Vagina (tissue), 2 donors: ENCODE data around the gene PCDHGA1. TPM values are rescaled to one million over a fixed set of nuclear protein-coding genes. Genes with fewer than 3 reads are reported as not detected.
A peak's percentile ranks its signal among the peaks of the same experiment; 100 is the strongest.
"Not testable (repeated sequence)": the region's sequence is repeated elsewhere in the genome, so short reads cannot be mapped to it uniquely, and the experiment has no call there.

Source experiments
- DNase-seq, 2 donors: peaks; one replicate each; pipeline ENCODE4 v3.0.0-alpha.2; 2017; ENCODE audit errors: extremely low spot score in 2 of 2
- H3K27ac ChIP-seq: fragments of 200-600 bp; sonication (generic); one replicate; pipeline ENCODE4 v1.5.1; 2019
- H3K27me3 ChIP-seq: fragments of 200-600 bp; sonication (generic); one replicate; pipeline ENCODE4 v1.5.1; 2019
- H3K36me3 ChIP-seq, 2 donors: fragments of 200-600 bp; sonication (generic); one replicate each; pipeline ENCODE4 v1.5.1; 2017 to 2019
- H3K4me1 ChIP-seq: fragments of 200-600 bp; sonication (generic); one replicate; pipeline ENCODE4 v1.5.1; 2019
- H3K4me3 ChIP-seq, 2 donors: fragments of 200-600 bp; sonication (generic); 1 replicate in 1 of 2; 2 replicates in 1 of 2; pipeline ENCODE4 v1.5.1; 2016 to 2019
- H3K9me3 ChIP-seq: fragments of 200-600 bp; sonication (generic); one replicate; pipeline ENCODE4 v1.5.1; 2019
- POLR2A ChIP-seq, 2 donors: fragments of 450-650 bp; IDR thresholded peaks; one replicate each; pipeline ENCODE4 v1.6.1; 2017; ENCODE audit warnings: antibody characterized with exemption in 2 of 2, mild to moderate bottlenecking in 2 of 2, moderate library complexity in 2 of 2
- POLR2AphosphoS5 ChIP-seq, 2 donors: sonication (generic); formaldehyde crosslinking; IDR thresholded peaks; one replicate each; pipeline ENCODE4 v1.9.0; 2017; ENCODE audit warnings: antibody characterized with exemption in 2 of 2, mild to moderate bottlenecking in 2 of 2, low read depth in 1 of 2; ENCODE audit not compliant: insufficient read depth in 1 of 2
- intact Hi-C: fragments of 100-400 bp; cut with DNase I; formaldehyde crosslinking; loops from one replicate; pipeline ENCODE4 v1.15.1; 2023
- total RNA-seq: library from RNA; depleted of rRNA; stranded (reverse); fragments of >200 nt; gene quantifications from one replicate; pipeline ENCODE4 v1.2.3, GENCODE V29; 2016
- TF ChIP-seq, protein P1 (sequence below), 3 experiments: fragments of 450-650 bp in 2 of 3; fragments of 200-600 bp in 1 of 3; sonication (generic) in 1 of 3; IDR thresholded peaks; one replicate each; pipeline ENCODE4 v1.5.1; 2017 to 2019; ENCODE audit warnings: antibody characterized with exemption in 3 of 3, mild to moderate bottlenecking in 2 of 3, moderate library complexity in 2 of 3

The PCDHGA1 gene
- total RNA-seq, 1 donor from 2014 or later, result not detected

DNA sequence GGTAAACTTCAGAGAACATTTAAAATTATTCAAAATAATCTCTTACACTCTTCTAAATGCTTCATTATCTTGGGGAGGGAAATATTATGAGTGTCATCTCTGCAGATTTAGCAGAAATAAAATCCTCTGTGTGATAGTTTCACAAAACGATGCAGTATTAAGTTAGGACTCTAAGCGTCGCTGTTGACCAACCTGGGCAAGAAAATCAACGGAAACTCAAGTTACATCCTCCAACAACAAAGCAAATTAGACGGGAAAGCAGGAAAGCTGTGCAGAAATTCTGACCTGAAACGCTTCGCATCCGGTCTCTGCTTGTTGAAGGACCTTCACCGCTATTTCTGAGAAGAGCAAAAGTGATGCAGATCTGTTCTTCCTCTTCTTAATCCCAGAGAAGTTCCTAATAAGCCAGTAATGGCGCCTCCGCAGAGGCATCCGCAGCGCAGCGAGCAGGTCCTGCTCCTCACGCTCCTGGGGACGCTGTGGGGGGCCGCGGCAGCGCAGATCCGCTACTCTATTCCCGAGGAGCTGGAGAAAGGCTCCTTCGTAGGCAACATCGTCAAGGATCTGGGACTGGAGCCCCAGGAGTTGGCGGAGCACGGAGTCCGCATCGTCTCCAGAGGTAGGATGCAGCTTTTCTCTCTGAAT lies 43.5 kb downstream of the PCDHGA1 start, which contains the start of gene PCDHGA6:
PCDHGA6 (plus strand) TSS at position 219 of the 645 bp plus-strand sequence; CDS start at position 412, 193 bp downstream.
- intact Hi-C loops, result no loop called here
- H3K4me3 ChIP-seq, result peak within 1 kb of the TSS; percentile 1 to 26

DNA sequence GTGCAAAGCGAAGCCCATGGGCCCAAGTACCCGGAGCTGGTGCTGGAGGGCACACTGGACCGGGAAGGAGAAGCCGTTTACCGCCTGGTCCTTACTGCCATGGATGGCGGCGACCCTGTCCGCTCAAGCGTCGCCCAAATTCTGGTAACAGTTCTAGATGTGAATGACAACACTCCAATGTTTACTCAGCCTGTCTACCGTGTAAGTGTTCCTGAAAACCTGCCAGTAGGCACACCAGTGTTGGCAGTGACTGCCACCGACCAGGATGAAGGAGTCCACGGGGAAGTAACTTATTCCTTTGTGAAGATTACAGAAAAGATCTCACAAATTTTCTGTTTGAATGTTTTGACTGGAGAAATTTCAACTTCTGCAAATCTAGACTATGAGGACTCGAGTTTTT lies 44.3 kb downstream of the PCDHGA1 start:
- Histone ChIP-seq H3K27ac (no peak overlapping the region), H3K4me1 (no peaks in the 10 kb centered on the region), H3K27me3 (no peaks in the 10 kb centered on the region), H3K4me3 (peak overlapping the region in 1 of 2 donors; percentile 1), H3K9me3 (peaks cover 89% of the 10 kb centered on the region), H3K36me3 (peaks cover 0 to 15% of the 10 kb centered on the region in 2 donors)
- intact Hi-C loops, result no loop called here
- no peak for TF ChIP-seq POLR2A (IDR thresholded peaks at IDR 0.05)
- TF ChIP-seq, protein P1, sequence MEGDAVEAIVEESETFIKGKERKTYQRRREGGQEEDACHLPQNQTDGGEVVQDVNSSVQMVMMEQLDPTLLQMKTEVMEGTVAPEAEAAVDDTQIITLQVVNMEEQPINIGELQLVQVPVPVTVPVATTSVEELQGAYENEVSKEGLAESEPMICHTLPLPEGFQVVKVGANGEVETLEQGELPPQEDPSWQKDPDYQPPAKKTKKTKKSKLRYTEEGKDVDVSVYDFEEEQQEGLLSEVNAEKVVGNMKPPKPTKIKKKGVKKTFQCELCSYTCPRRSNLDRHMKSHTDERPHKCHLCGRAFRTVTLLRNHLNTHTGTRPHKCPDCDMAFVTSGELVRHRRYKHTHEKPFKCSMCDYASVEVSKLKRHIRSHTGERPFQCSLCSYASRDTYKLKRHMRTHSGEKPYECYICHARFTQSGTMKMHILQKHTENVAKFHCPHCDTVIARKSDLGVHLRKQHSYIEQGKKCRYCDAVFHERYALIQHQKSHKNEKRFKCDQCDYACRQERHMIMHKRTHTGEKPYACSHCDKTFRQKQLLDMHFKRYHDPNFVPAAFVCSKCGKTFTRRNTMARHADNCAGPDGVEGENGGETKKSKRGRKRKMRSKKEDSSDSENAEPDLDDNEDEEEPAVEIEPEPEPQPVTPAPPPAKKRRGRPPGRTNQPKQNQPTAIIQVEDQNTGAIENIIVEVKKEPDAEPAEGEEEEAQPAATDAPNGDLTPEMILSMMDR (IDR thresholded peaks at IDR 0.05), result no peak
- TF ChIP-seq POLR2AphosphoS5 (IDR thresholded peaks at IDR 0.05; ENCODE audit: insufficient read depth in 1 of 2, low read depth in 1 of 2), result no peak
- DNase-seq, result no peak

More for the DNA sequence above, 43.5 kb downstream of the PCDHGA1 start, which contains the start of gene PCDHGA6:
- peaks cover 87% of the 10 kb centered on the region for H3K9me3 ChIP-seq
- TF ChIP-seq, protein P1 (IDR thresholded peaks at IDR 0.05), result peak in 1 of 3 experiments; percentile 8
- TF ChIP-seq POLR2A (IDR thresholded peaks at IDR 0.05), result no peak
- TF ChIP-seq POLR2AphosphoS5 (IDR thresholded peaks at IDR 0.05; ENCODE audit: insufficient read depth in 1 of 2, low read depth in 1 of 2), result peak in 1 of 2 donors; percentile 15
- no peaks in the 10 kb centered on the region for H3K4me1 ChIP-seq
- H3K36me3 ChIP-seq, result peaks cover 0 to 15% of the 10 kb centered on the region in 2 donors
- no peaks in the 10 kb centered on the region for H3K27me3 ChIP-seq
- H3K27ac ChIP-seq, result no peak within 1 kb of the TSS
- no peak for DNase-seq

DNA sequence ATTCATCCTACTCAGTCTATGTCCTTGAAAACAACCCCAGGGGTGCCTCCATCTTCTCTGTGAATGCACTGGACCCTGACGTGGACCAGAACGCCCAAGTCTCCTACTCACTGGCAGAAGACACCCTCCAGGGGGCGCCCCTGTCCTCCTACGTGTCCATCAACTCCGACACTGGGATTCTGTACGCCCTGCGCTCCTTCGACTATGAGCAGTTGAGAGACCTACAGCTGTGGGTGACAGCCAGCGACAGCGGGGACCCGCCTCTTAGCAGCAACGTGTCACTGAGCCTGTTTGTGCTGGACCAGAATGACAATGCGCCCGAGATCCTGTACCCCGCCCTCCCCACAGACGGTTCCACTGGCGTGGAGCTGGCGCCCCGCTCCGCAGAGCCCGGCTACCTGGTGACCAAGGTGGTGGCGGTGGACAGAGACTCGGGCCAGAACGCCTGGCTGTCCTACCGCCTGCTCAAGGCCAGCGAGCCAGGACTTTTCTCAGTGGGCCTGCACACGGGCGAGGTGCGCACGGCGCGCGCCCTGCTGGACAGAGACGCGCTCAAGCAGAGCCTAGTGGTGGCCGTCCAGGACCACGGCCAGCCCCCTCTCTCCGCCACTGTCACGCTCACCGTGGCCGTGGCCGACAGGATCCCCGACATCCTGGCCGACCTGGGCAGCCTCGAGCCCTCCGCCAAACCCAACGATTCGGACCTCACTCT lies 45.3 kb downstream of the PCDHGA1 start:
- H3K27me3 ChIP-seq, H3K4me1 ChIP-seq, H3K4me3 ChIP-seq, intact Hi-C loops, DNase-seq, H3K27ac ChIP-seq: not testable (repeated sequence)
- Histone ChIP-seq H3K9me3 (peaks cover 81% of the 10 kb centered on the region), H3K36me3 (peaks cover 0 to 12% of the 10 kb centered on the region in 2 donors)

DNA sequence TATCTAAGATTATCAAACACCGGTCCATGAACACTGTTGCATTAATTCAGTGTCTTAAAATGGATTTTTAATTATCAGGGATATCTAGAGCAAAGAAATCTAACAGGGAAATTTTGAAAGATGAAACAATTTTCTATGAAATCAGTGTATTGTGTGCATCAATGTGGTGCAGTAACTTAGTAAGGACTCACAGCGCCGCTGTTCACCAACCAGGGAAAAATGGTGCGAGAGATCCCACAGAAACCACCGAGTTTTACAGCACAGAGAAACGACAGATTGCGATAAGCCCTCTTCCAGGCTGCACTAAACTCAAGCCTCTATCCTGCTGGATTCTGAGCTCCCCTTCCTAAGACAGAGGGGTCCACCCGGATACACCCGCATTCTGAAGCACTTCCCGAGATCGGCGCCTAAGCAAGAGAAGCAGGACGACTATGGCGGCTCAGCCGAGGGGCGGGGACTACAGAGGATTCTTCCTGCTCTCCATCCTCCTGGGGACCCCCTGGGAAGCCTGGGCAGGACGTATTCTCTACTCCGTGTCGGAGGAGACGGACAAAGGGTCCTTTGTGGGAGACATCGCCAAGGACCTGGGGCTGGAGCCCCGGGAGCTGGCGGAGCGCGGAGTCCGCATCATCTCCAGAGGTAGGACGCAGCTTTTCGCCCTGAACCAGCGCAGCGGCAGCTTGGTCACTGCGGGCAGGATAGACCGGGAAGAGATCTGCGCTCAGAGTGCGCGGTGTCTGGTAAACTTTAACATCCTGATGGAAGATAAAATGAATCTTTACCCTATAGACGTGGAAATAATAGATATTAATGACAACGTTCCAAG lies 52.4 kb downstream of the PCDHGA1 start, which contains the start of gene PCDHGA7:
PCDHGA7 (plus strand) TSS at position 274 of the 826 bp plus-strand sequence; CDS start at position 432, 158 bp downstream.
- TF ChIP-seq POLR2AphosphoS5 (IDR thresholded peaks at IDR 0.05; ENCODE audit: insufficient read depth in 1 of 2, low read depth in 1 of 2), result no peak
- TF ChIP-seq, protein P1 (IDR thresholded peaks at IDR 0.05), result no peak
- TF ChIP-seq POLR2A (IDR thresholded peaks at IDR 0.05), result no peak
- Histone ChIP-seq H3K4me1 (no peaks in the 10 kb centered on the region), H3K4me3 (peak within 1 kb of the TSS in 1 of 2 donors; percentile 19), H3K9me3 (peaks cover 64% of the 10 kb centered on the region), H3K36me3 (peaks cover 0 to 6% of the 10 kb centered on the region in 2 donors), H3K27me3 (no peaks in the 10 kb centered on the region), H3K27ac (no peak within 1 kb of the TSS)
- intact Hi-C loops, result no loop called here
- no peak for DNase-seq

DNA sequence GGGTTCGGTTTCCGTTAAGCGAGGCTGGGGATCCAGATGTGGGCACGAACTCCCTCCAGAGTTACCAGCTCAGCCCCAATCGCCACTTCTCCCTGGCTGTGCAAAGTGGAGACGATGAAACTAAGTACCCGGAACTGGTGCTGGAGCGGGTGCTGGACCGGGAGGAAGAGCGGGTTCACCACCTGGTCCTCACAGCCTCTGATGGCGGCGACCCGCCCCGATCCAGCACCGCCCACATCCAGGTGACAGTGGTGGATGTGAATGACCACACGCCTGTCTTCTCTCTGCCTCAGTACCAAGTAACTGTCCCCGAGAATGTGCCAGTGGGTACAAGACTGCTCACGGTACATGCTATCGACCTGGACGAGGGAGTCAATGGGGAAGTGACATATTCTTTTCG lies 53.0 kb downstream of the PCDHGA1 start:
- peaks cover 0 to 6% of the 10 kb centered on the region in 2 donors for H3K36me3 ChIP-seq
- no peaks in the 10 kb centered on the region for H3K27me3 ChIP-seq
- H3K4me1 ChIP-seq, result no peaks in the 10 kb centered on the region
- peaks cover 60% of the 10 kb centered on the region for H3K9me3 ChIP-seq
- intact Hi-C loops, result no loop called here
- no peak overlapping the region for H3K4me3 ChIP-seq
- H3K27ac ChIP-seq, result no peak overlapping the region
- DNase-seq, result no peak
- no peak for TF ChIP-seq POLR2A (IDR thresholded peaks at IDR 0.05)
- TF ChIP-seq, protein P1 (IDR thresholded peaks at IDR 0.05), result no peak
- no peak for TF ChIP-seq POLR2AphosphoS5 (IDR thresholded peaks at IDR 0.05; ENCODE audit: insufficient read depth in 1 of 2, low read depth in 1 of 2)
